A549 (cell line): ENCODE results near the gene SORD.
"Not testable (repeated sequence)": the region's sequence is repeated elsewhere in the genome, so short reads cannot be mapped to it uniquely, and the experiment has no call there.

ENCODE experiments used
- CBX8 ChIP-seq: fragments of 200-600 bp; sonication (generic); IDR thresholded peaks from 2 replicates; pipeline ENCODE4 v1.6.1; 2016
- EP300 ChIP-seq, 2 experiments: fragments of >200 bp; sonication (Bioruptor Twin); formaldehyde crosslinking; IDR thresholded peaks; 2 replicates in 1 of 2; 3 replicates in 1 of 2; pipeline ENCODE4 v1.6.1; 2016 to 2017
- HDAC2 ChIP-seq: fragments of 200-600 bp; sonication (generic); IDR thresholded peaks from 2 replicates; pipeline ENCODE4 v1.6.1; 2016
- HOXB13 ChIP-seq: fragments of 250-450 bp; sonication (Bioruptor Pico); IDR thresholded peaks from 2 replicates; pipeline ENCODE4 v1.5.0; 2020; ENCODE audit warnings: low read depth, mild to moderate bottlenecking, moderate library complexity
- MAZ ChIP-seq: fragments of 150-350 bp; IDR thresholded peaks from 2 replicates; pipeline ENCODE4 v1.6.1; 2014; ENCODE audit warnings: antibody characterized with exemption, low read depth, low read length, borderline replicate concordance
- POLR2A ChIP-seq: IDR thresholded peaks from 2 replicates; pipeline ENCODE4 v1.6.1; 2012; ENCODE audit warnings: mild to moderate bottlenecking, low read length
- RAD21 ChIP-seq, 2 experiments: fragments of >200 bp in 1 of 2; sonication (Bioruptor Twin) in 1 of 2; formaldehyde crosslinking in 1 of 2; IDR thresholded peaks in 1 of 2; conservative IDR thresholded peaks in 1 of 2; 2 replicates in 1 of 2; 3 replicates in 1 of 2; pipeline ENCODE4 v1.6.1; 2012 to 2018; ENCODE audit warnings: inconsistent platforms in 1 of 2
- RFX5 ChIP-seq: fragments of 450-650 bp; IDR thresholded peaks from 2 replicates; pipeline ENCODE4 v1.7.1; 2014; ENCODE audit warnings: antibody characterized with exemption, mild to moderate bottlenecking, moderate library complexity
- SMC3 ChIP-seq: fragments of >200 bp; sonication (Bioruptor Twin); formaldehyde crosslinking; IDR thresholded peaks from 3 replicates; pipeline ENCODE4 v1.6.1; 2018; ENCODE audit warnings: inconsistent platforms
- TP53 ChIP-seq: fragments of 250-450 bp; sonication (Bioruptor Pico); IDR thresholded peaks from 2 replicates; pipeline ENCODE4 v1.5.0; 2021; ENCODE audit warnings: mild to moderate bottlenecking, moderate library complexity
- TF ChIP-seq, protein P1 (sequence below): fragments of >200 bp; sonication (Bioruptor Twin); formaldehyde crosslinking; IDR thresholded peaks from 3 replicates; pipeline ENCODE4 v1.5.1; 2016
- TF ChIP-seq, protein P2 (sequence below): fragments of 250-450 bp; sonication (Bioruptor Pico); IDR thresholded peaks from 2 replicates; pipeline ENCODE4 v1.5.0; 2021; ENCODE audit warnings: mild to moderate bottlenecking, moderate library complexity, borderline replicate concordance
- TF ChIP-seq, protein P3 (sequence below): IDR thresholded peaks from 2 replicates; pipeline ENCODE4 v1.6.1; 2012

GRCh38 chr15:45062301-45062700 is 39.3 kb downstream of the SORD start:
- TF ChIP-seq, protein P1, sequence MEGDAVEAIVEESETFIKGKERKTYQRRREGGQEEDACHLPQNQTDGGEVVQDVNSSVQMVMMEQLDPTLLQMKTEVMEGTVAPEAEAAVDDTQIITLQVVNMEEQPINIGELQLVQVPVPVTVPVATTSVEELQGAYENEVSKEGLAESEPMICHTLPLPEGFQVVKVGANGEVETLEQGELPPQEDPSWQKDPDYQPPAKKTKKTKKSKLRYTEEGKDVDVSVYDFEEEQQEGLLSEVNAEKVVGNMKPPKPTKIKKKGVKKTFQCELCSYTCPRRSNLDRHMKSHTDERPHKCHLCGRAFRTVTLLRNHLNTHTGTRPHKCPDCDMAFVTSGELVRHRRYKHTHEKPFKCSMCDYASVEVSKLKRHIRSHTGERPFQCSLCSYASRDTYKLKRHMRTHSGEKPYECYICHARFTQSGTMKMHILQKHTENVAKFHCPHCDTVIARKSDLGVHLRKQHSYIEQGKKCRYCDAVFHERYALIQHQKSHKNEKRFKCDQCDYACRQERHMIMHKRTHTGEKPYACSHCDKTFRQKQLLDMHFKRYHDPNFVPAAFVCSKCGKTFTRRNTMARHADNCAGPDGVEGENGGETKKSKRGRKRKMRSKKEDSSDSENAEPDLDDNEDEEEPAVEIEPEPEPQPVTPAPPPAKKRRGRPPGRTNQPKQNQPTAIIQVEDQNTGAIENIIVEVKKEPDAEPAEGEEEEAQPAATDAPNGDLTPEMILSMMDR = not testable (repeated sequence)
- TF ChIP-seq EP300 (IDR thresholded peaks at IDR 0.05); RAD21 (conservative IDR thresholded peaks at IDR 0.05 in 1 of 2, IDR thresholded peaks at IDR 0.05 in 1 of 2); SMC3; POLR2A; CBX8; MAZ; HOXB13 (CRISPR knock-in tag); RFX5; HDAC2; TP53 (CRISPR knock-in tag): not testable (repeated sequence)
- TF ChIP-seq, protein P2, sequence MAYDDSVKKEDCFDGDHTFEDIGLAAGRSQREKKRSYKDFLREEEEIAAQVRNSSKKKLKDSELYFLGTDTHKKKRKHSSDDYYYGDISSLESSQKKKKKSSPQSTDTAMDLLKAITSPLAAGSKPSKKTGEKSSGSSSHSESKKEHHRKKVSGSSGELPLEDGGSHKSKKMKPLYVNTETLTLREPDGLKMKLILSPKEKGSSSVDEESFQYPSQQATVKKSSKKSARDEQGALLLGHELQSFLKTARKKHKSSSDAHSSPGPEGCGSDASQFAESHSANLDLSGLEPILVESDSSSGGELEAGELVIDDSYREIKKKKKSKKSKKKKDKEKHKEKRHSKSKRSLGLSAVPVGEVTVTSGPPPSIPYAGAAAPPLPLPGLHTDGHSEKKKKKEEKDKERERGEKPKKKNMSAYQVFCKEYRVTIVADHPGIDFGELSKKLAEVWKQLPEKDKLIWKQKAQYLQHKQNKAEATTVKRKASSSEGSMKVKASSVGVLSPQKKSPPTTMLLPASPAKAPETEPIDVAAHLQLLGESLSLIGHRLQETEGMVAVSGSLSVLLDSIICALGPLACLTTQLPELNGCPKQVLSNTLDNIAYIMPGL (CRISPR knock-in tag) = not testable (repeated sequence)
- TF ChIP-seq, protein P3, sequence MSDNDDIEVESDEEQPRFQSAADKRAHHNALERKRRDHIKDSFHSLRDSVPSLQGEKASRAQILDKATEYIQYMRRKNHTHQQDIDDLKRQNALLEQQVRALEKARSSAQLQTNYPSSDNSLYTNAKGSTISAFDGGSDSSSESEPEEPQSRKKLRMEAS = not testable (repeated sequence)
